ENCODE measurements around the gene ITPR2.
"Not testable (repeated sequence)": the region's sequence is repeated elsewhere in the genome, so short reads cannot be mapped to it uniquely, and the experiment has no call there.

The ITPR2 gene

GRCh38 chr12:26496170-26496569, 336.8 kb downstream of the ITPR2 start:
- no peak for DNase-seq

GRCh38 chr12:26493656-26494055, 339.3 kb downstream of the ITPR2 start:
- no peak for DNase-seq

GRCh38 chr12:26492406-26492805, 340.6 kb downstream of the ITPR2 start:
- DNase-seq: no peak

- DNase-seq: no peak
Observed at GRCh38 chr12:26489908-26490307, 343.1 kb downstream of the ITPR2 start.

GRCh38 chr12:26488351-26488750, 344.6 kb downstream of the ITPR2 start:
- no peak for DNase-seq

- no peak for DNase-seq
Observed at GRCh38 chr12:26473291-26473690, 359.7 kb downstream of the ITPR2 start.

- no peak for DNase-seq
Observed at GRCh38 chr12:26471560-26471959, 361.4 kb downstream of the ITPR2 start.

- no peak for DNase-seq
Observed at GRCh38 chr12:26469421-26470180, 363.4 kb downstream of the ITPR2 start.

- DNase-seq: no peak
Observed at GRCh38 chr12:26467351-26467750, 365.6 kb downstream of the ITPR2 start.

- no peak for DNase-seq
Observed at GRCh38 chr12:26466726-26467125, 366.3 kb downstream of the ITPR2 start.

GRCh38 chr12:26465419-26466097, 367.4 kb downstream of the ITPR2 start:
- DNase-seq: no peak

- no peak for DNase-seq
Observed at GRCh38 chr12:26461776-26462175, 371.2 kb downstream of the ITPR2 start.

- no peak for DNase-seq
Observed at GRCh38 chr12:26460361-26460760, 372.6 kb downstream of the ITPR2 start.

GRCh38 chr12:26455936-26456574, 376.9 kb downstream of the ITPR2 start:
- no peak for DNase-seq

GRCh38 chr12:26453246-26453645, 379.7 kb downstream of the ITPR2 start:
- DNase-seq: no peak

GRCh38 chr12:26452511-26452910, 380.5 kb downstream of the ITPR2 start:
- no peak for DNase-seq

GRCh38 chr12:26451763-26452162, 381.2 kb downstream of the ITPR2 start:
- no peak for DNase-seq

GRCh38 chr12:26445909-26446308, 387.1 kb downstream of the ITPR2 start:
- DNase-seq: no peak

GRCh38 chr12:26443309-26443708, 389.7 kb downstream of the ITPR2 start:
- DNase-seq: no peak

- DNase-seq: no peak
Observed at GRCh38 chr12:26441434-26441833, 391.6 kb downstream of the ITPR2 start.

GRCh38 chr12:26435069-26435404, 398.0 kb downstream of the ITPR2 start:
- DNase-seq: no peak

- no peak for DNase-seq
Observed at GRCh38 chr12:26434299-26435068, 398.5 kb downstream of the ITPR2 start.

- not testable (repeated sequence) for DNase-seq
Observed at GRCh38 chr12:26433701-26434100, 399.3 kb downstream of the ITPR2 start.
